Mesenchymal stem cell (in vitro differentiated cells and primary cell): ENCODE measurements around the gene ADCY10.

Experiments used
- DNase-seq: peaks from one replicate; pipeline ENCODE4 v3.0.0-alpha.2; 2013
- H2AFZ ChIP-seq: one replicate; pipeline ENCODE4 v1.6.1; 2013; ENCODE audit warnings: low read depth, mild to moderate bottlenecking, control low read depth, inconsistent platforms, low read length, moderate library complexity
- H2AK5ac ChIP-seq: 2 replicates; pipeline ENCODE4 v1.6.1; 2013; ENCODE audit warnings: low read length, moderate library complexity, mild to moderate bottlenecking, inconsistent platforms; ENCODE audit not compliant: severe bottlenecking
- H2BK120ac ChIP-seq: one replicate; pipeline ENCODE4 v1.6.1; 2013; ENCODE audit warnings: low read depth, mild to moderate bottlenecking, inconsistent platforms, low read length, moderate library complexity
- H2BK12ac ChIP-seq, 2 experiments: one replicate each; pipeline ENCODE4 v1.6.1; 2013; ENCODE audit warnings: inconsistent platforms in 2 of 2, low read length in 2 of 2, mild to moderate bottlenecking in 2 of 2, moderate library complexity in 2 of 2, control low read depth in 1 of 2
- H2BK15ac ChIP-seq: one replicate; pipeline ENCODE4 v1.6.1; 2013; ENCODE audit warnings: mild to moderate bottlenecking, low read depth, inconsistent platforms; ENCODE audit not compliant: poor library complexity, severe bottlenecking
- H2BK5ac ChIP-seq: 2 replicates; pipeline ENCODE4 v1.6.1; 2013; ENCODE audit warnings: low read depth, mild to moderate bottlenecking, low read length, control low read depth, inconsistent platforms; ENCODE audit not compliant: poor library complexity, severe bottlenecking
- H3K14ac ChIP-seq, 2 experiments: one replicate each; pipeline ENCODE4 v1.6.1; 2013; ENCODE audit warnings: inconsistent platforms in 2 of 2, low read length in 2 of 2, control low read depth in 1 of 2, mild to moderate bottlenecking in 1 of 2, moderate library complexity in 1 of 2
- H3K18ac ChIP-seq, 2 experiments: one replicate each; pipeline ENCODE4 v1.6.1; 2013; ENCODE audit warnings: inconsistent platforms in 2 of 2, low read length in 2 of 2, control low read depth in 1 of 2, low read depth in 1 of 2, mild to moderate bottlenecking in 1 of 2
- H3K23ac ChIP-seq, 2 experiments: one replicate each; pipeline ENCODE4 v1.6.1; 2013; ENCODE audit warnings: inconsistent platforms in 2 of 2, low read length in 2 of 2, mild to moderate bottlenecking in 2 of 2, moderate library complexity in 2 of 2, control low read depth in 1 of 2
- H3K27ac ChIP-seq: 2 replicates; pipeline ENCODE4 v1.5.1; 2013; ENCODE audit warnings: mild to moderate bottlenecking, moderate library complexity, low read length, control low read depth, inconsistent platforms; ENCODE audit not compliant: poor library complexity, severe bottlenecking
- H3K27me3 ChIP-seq, 2 experiments: 2 replicates each; pipeline versions ENCODE4 v1.6.1 to v1.7.0; 2013; ENCODE audit warnings: low read length in 2 of 2, mild to moderate bottlenecking in 2 of 2, moderate library complexity in 2 of 2, control low read depth in 1 of 2, inconsistent platforms in 1 of 2; ENCODE audit not compliant: control insufficient read depth in 1 of 2, insufficient read depth in 1 of 2
- H3K36me3 ChIP-seq, 2 experiments: 2 replicates each; pipeline versions ENCODE4 v1.6.1 to v1.7.0; 2013; ENCODE audit warnings: low read length in 2 of 2, control low read depth in 1 of 2, inconsistent platforms in 1 of 2, low read depth in 1 of 2, mild to moderate bottlenecking in 1 of 2; ENCODE audit not compliant: insufficient read depth in 2 of 2, control insufficient read depth in 1 of 2
- H3K4ac ChIP-seq, 2 experiments: one replicate each; pipeline ENCODE4 v1.6.1; 2013; ENCODE audit warnings: inconsistent platforms in 2 of 2, low read length in 2 of 2, mild to moderate bottlenecking in 2 of 2, moderate library complexity in 2 of 2, control low read depth in 1 of 2, low read depth in 1 of 2
- H3K4me1 ChIP-seq: 2 replicates; pipeline ENCODE4 v1.6.1; 2013; ENCODE audit warnings: low read depth, low read length, control low read depth; ENCODE audit not compliant: control insufficient read depth, insufficient read depth
- H3K4me2 ChIP-seq: 2 replicates; pipeline ENCODE4 v1.6.1; 2013; ENCODE audit warnings: low read length, mild to moderate bottlenecking, inconsistent platforms; ENCODE audit not compliant: poor library complexity, severe bottlenecking
- H3K4me3 ChIP-seq, 2 experiments: 2 replicates each; pipeline versions ENCODE4 v1.5.1 to v1.7.0; 2013; ENCODE audit warnings: low read length in 2 of 2, mild to moderate bottlenecking in 2 of 2, control low read depth in 1 of 2, low read depth in 1 of 2; ENCODE audit not compliant: insufficient read depth in 1 of 2
- H3K79me1 ChIP-seq: replicated peaks from 2 replicates; pipeline ENCODE4 v1.6.1; 2013; ENCODE audit warnings: mild to moderate bottlenecking, control low read depth, low read length, inconsistent platforms; ENCODE audit not compliant: poor library complexity, severe bottlenecking
- H3K9ac ChIP-seq: 2 replicates; pipeline ENCODE4 v1.7.0; 2013; ENCODE audit warnings: mild to moderate bottlenecking, low read length, moderate library complexity
- H3K9me3 ChIP-seq: 2 replicates; pipeline ENCODE4 v1.7.0; 2013; ENCODE audit warnings: mild to moderate bottlenecking, low read length; ENCODE audit not compliant: control insufficient read depth
- H4K8ac ChIP-seq: one replicate; pipeline ENCODE4 v1.6.1; 2013; ENCODE audit warnings: inconsistent platforms, mild to moderate bottlenecking, low read length, moderate library complexity
- H4K91ac ChIP-seq: one replicate; pipeline ENCODE4 v1.6.1; 2013; ENCODE audit warnings: mild to moderate bottlenecking, low read length, inconsistent platforms
- WGBS: methylation state at CpG from one replicate; pipeline ENCODE4 v1.1.7; 2013; ENCODE audit warnings: mixed read lengths; 5-methylcytosine and 5-hydroxymethylcytosine counted together

The ADCY10 gene

DNA sequence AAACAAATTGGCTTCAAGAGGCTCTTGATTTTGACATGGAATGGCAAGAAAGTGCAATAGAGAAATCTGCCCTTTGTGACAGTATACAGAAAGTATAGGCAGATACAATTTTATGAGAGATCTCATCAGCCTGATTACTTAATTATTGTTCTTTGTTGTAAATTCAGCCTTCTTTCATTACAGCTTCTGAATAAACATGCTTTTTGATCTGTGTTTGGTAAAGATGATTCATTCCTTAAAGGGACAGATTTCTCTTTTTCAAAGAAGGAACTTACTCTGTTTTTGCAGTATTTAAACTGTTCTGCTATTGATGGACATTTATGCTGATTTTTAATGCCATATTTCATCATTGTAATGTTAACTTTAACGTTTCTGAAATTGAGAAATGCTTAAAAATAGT is 36.6 kb upstream of the ADCY10 start:
- no peaks in the 10 kb centered on the region for H3K9me3 ChIP-seq
- peaks cover 15 to 44% of the 10 kb centered on the region in 2 experiments for H3K36me3 ChIP-seq
- no peak overlapping the region for H3K23ac ChIP-seq
- no peak overlapping the region for H2BK15ac ChIP-seq
- H3K9ac ChIP-seq = no peak overlapping the region
- H3K27me3 ChIP-seq = no peaks in the 10 kb centered on the region
- H3K4me1 ChIP-seq = peaks cover 2% of the 10 kb centered on the region
- no peak overlapping the region for H3K4me2 ChIP-seq
- no peak overlapping the region for H2AK5ac ChIP-seq
- DNase-seq = no peak
- H2BK120ac ChIP-seq = no peak overlapping the region
- no peak overlapping the region for H3K27ac ChIP-seq
- WGBS = 100% methylated on average over 1 of the region's 1 CpG
- peaks cover 8% of the 10 kb centered on the region for H3K79me1 ChIP-seq
- no peak overlapping the region for H2BK12ac ChIP-seq
- no peak overlapping the region for H4K8ac ChIP-seq
- H3K18ac ChIP-seq = no peak overlapping the region
- H3K14ac ChIP-seq = no peak overlapping the region
- no peak overlapping the region for H2AFZ ChIP-seq
- no peak overlapping the region for H4K91ac ChIP-seq
- no peak overlapping the region for H2BK5ac ChIP-seq
- H3K4ac ChIP-seq = no peak overlapping the region
- H3K4me3 ChIP-seq = no peak overlapping the region

- H3K18ac ChIP-seq = no peak overlapping the region
- no peak overlapping the region for H4K91ac ChIP-seq
- 83% methylated on average over 1 of the region's 3 CpGs for WGBS
- H2BK120ac ChIP-seq = no peak overlapping the region
- no peak overlapping the region for H3K4me2 ChIP-seq
- H3K9ac ChIP-seq = no peak overlapping the region
- no peak for DNase-seq
- H3K9me3 ChIP-seq = no peaks in the 10 kb centered on the region
- H2AFZ ChIP-seq = no peak overlapping the region
- no peak overlapping the region for H2BK15ac ChIP-seq
- H3K27me3 ChIP-seq = no peaks in the 10 kb centered on the region
- H2BK12ac ChIP-seq = no peak overlapping the region
- no peak overlapping the region for H3K27ac ChIP-seq
- no peak overlapping the region for H3K4ac ChIP-seq
- H2AK5ac ChIP-seq = no peak overlapping the region
- H3K4me1 ChIP-seq = peaks cover 2% of the 10 kb centered on the region
- H3K14ac ChIP-seq = no peak overlapping the region
- H4K8ac ChIP-seq = no peak overlapping the region
- no peak overlapping the region for H2BK5ac ChIP-seq
- H3K4me3 ChIP-seq = no peak overlapping the region
- peaks cover 8% of the 10 kb centered on the region for H3K79me1 ChIP-seq
- H3K23ac ChIP-seq = no peak overlapping the region
- peaks cover 15 to 36% of the 10 kb centered on the region in 2 experiments for H3K36me3 ChIP-seq
These were observed 35.9 kb upstream of the ADCY10 start for GRCh38 chr1:167949785-167950184.

DNA sequence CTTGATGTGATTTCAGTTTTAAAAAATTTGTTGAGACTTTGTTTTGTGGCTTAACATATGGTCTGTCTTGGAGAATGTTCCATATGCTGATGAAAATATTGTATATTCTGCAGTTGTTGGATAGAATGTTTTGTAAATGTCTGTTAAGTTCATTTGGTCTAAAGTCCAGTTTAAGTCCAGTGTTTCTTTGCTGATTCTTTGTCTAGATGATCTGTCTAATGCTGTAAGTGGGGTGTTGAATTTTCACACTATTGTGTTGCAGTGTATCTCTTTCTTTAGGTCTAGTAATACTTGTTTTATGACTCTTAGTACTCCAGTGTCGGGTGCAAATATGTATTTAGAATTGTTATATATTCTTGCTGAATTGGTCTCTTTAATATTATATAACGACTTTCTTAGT is 33.8 kb upstream of the ADCY10 start:
- H3K4me1 ChIP-seq = peaks cover 2% of the 10 kb centered on the region
- H4K8ac ChIP-seq = no peak overlapping the region
- no peak overlapping the region for H2AFZ ChIP-seq
- H3K4me2 ChIP-seq = no peak overlapping the region
- no peak overlapping the region for H3K4me3 ChIP-seq
- H2BK120ac ChIP-seq = no peak overlapping the region
- WGBS = 100% methylated on average over 1 of the region's 2 CpGs
- H3K27ac ChIP-seq = no peak overlapping the region
- H3K79me1 ChIP-seq = peaks cover 3% of the 10 kb centered on the region
- no peak overlapping the region for H3K14ac ChIP-seq
- no peak overlapping the region for H3K18ac ChIP-seq
- no peak overlapping the region for H3K9ac ChIP-seq
- H3K9me3 ChIP-seq = no peaks in the 10 kb centered on the region
- peaks cover 7 to 22% of the 10 kb centered on the region in 2 experiments for H3K36me3 ChIP-seq
- no peak overlapping the region for H2BK12ac ChIP-seq
- no peak overlapping the region for H3K4ac ChIP-seq
- DNase-seq = no peak
- no peaks in the 10 kb centered on the region for H3K27me3 ChIP-seq
- H2BK5ac ChIP-seq = no peak overlapping the region
- no peak overlapping the region for H2BK15ac ChIP-seq
- no peak overlapping the region for H4K91ac ChIP-seq
- H2AK5ac ChIP-seq = no peak overlapping the region
- no peak overlapping the region for H3K23ac ChIP-seq

- no peak overlapping the region for H3K4me2 ChIP-seq
- H2AK5ac ChIP-seq = no peak overlapping the region
- no peak overlapping the region for H3K4me3 ChIP-seq
- no peak overlapping the region for H2BK120ac ChIP-seq
- no peaks in the 10 kb centered on the region for H3K4me1 ChIP-seq
- H3K27me3 ChIP-seq = no peaks in the 10 kb centered on the region
- no peak overlapping the region for H4K8ac ChIP-seq
- H3K14ac ChIP-seq = no peak overlapping the region
- H2BK15ac ChIP-seq = no peak overlapping the region
- DNase-seq = peak; percentile 48
- peaks cover 6 to 7% of the 10 kb centered on the region in 2 experiments for H3K36me3 ChIP-seq
- no peak overlapping the region for H2BK5ac ChIP-seq
- no peak overlapping the region for H3K18ac ChIP-seq
- no peak overlapping the region for H4K91ac ChIP-seq
- WGBS = 72% methylated on average over 8 of the region's 9 CpGs
- no peak overlapping the region for H3K27ac ChIP-seq
- no peak overlapping the region for H2BK12ac ChIP-seq
- no peak overlapping the region for H3K9ac ChIP-seq
- H3K79me1 ChIP-seq = no peaks in the 10 kb centered on the region
- no peak overlapping the region for H3K4ac ChIP-seq
- H3K23ac ChIP-seq = no peak overlapping the region
- H2AFZ ChIP-seq = no peak overlapping the region
- H3K9me3 ChIP-seq = no peaks in the 10 kb centered on the region
These were observed 29.6 kb upstream of the ADCY10 start for GRCh38 chr1:167943541-167943940.
